GM23338 (cell line): Measurements from ENCODE around the gene TWIST2. TPM values are rescaled to one million over a fixed set of nuclear protein-coding genes. Genes with fewer than 3 reads are reported as not detected.

Experiments
- ATAC-seq: fragments of 200-7000 bp; cut with Tn5 transposase; 3 replicates; pipeline ENCODE4 v1.9.1; 2020
- DNase-seq: peaks from one replicate; pipeline ENCODE4 v3.0.0-alpha.2; 2015; ENCODE audit warnings: low spot score
- H2AFZ ChIP-seq: fragments of 200-600 bp; sonication (generic); 2 replicates; pipeline ENCODE4 v1.8.0; 2016; ENCODE audit warnings: antibody characterized with exemption, mild to moderate bottlenecking, moderate library complexity
- H3F3A ChIP-seq: fragments of 200-600 bp; sonication (generic); replicated peaks from 2 replicates; pipeline ENCODE4 v1.8.0; 2017; ENCODE audit warnings: antibody characterized with exemption, mixed run types, low read depth
- H3K27ac ChIP-seq: fragments of 200-600 bp; sonication (generic); 2 replicates; pipeline ENCODE4 v1.6.1; 2016; ENCODE audit warnings: low read depth
- H3K27me3 ChIP-seq: fragments of 200-600 bp; sonication (generic); 2 replicates; pipeline ENCODE4 v1.8.0; 2016; ENCODE audit warnings: mild to moderate bottlenecking, mixed run types, moderate library complexity; ENCODE audit not compliant: insufficient read depth
- H3K36me3 ChIP-seq: fragments of 200-600 bp; sonication (generic); 2 replicates; pipeline ENCODE4 v1.8.0; 2016; ENCODE audit warnings: mild to moderate bottlenecking; ENCODE audit not compliant: insufficient read depth
- H3K4me1 ChIP-seq: fragments of 200-600 bp; sonication (generic); 2 replicates; pipeline ENCODE4 v1.8.0; 2016; ENCODE audit warnings: mild to moderate bottlenecking, moderate library complexity; ENCODE audit not compliant: insufficient read depth
- H3K4me2 ChIP-seq: fragments of 200-600 bp; sonication (generic); 2 replicates; pipeline ENCODE4 v1.7.1; 2017; ENCODE audit warnings: mixed run types
- H3K4me3 ChIP-seq: fragments of 200-600 bp; sonication (generic); 2 replicates; pipeline ENCODE4 v1.6.1; 2016; ENCODE audit warnings: mixed run types
- H3K79me2 ChIP-seq: fragments of 200-600 bp; sonication (generic); replicated peaks from 2 replicates; pipeline ENCODE4 v1.8.0; 2017; ENCODE audit warnings: mild to moderate bottlenecking; ENCODE audit not compliant: insufficient read depth
- H3K9me2 ChIP-seq: fragments of 200-600 bp; sonication (generic); 2 replicates; pipeline ENCODE4 v1.8.0; 2017; ENCODE audit not compliant: insufficient read depth
- H4K20me1 ChIP-seq: fragments of 200-600 bp; sonication (generic); replicated peaks from 2 replicates; pipeline ENCODE4 v1.8.0; 2017; ENCODE audit warnings: mild to moderate bottlenecking; ENCODE audit not compliant: insufficient read depth
- H3K27ac Mint-ChIP-seq: 2 replicates; pipeline ENCODE4 v1.8.0; 2020; ENCODE audit warnings: inconsistent platforms, mild to moderate bottlenecking, moderate library complexity, mixed read lengths
- H3K27me3 Mint-ChIP-seq: 3 replicates; pipeline ENCODE4 v1.8.0; 2022; ENCODE audit warnings: low read depth, mild to moderate bottlenecking, moderate library complexity, mixed read lengths, inconsistent platforms; ENCODE audit not compliant: insufficient read depth, poor library complexity
- H3K36me3 Mint-ChIP-seq: 3 replicates; pipeline ENCODE4 v1.8.0; 2021; ENCODE audit warnings: low read depth, mild to moderate bottlenecking, inconsistent platforms, moderate library complexity, mixed read lengths
- H3K4me1 Mint-ChIP-seq: 3 replicates; pipeline ENCODE4 v1.8.0; 2020; ENCODE audit warnings: mild to moderate bottlenecking, inconsistent platforms, mixed read lengths
- H3K4me3 Mint-ChIP-seq: 3 replicates; pipeline ENCODE4 v1.8.0; 2021; ENCODE audit warnings: moderate library complexity, mild to moderate bottlenecking, inconsistent platforms, mixed read lengths
- H3K9me3 Mint-ChIP-seq: 3 replicates; pipeline ENCODE4 v1.8.0; 2020; ENCODE audit warnings: moderate library complexity, mild to moderate bottlenecking, inconsistent platforms, mixed read lengths
- JUNB ChIP-seq: IDR thresholded peaks from one replicate; pipeline ENCODE4 v1.6.1; 2016; ENCODE audit warnings: antibody characterized with exemption; ENCODE audit not compliant: unreplicated experiment
- STAT1 ChIP-seq: IDR thresholded peaks from one replicate; pipeline ENCODE4 v1.6.1; 2016; ENCODE audit warnings: antibody characterized with exemption; ENCODE audit not compliant: unreplicated experiment
- ZNF114 ChIP-seq: fragments of 250-450 bp; sonication (Bioruptor Pico); IDR thresholded peaks from 2 replicates; pipeline ENCODE4 v1.5.0; 2020; ENCODE audit warnings: mild to moderate bottlenecking, moderate library complexity
- polyA plus RNA-seq: library from polyadenylated mRNA; unstranded; fragments of >200 nt; fragmentation: Nextera tagmentation; extraction: Ambion mirVana; gene quantifications from 2 replicates; pipeline ENCODE4 v1.2.1, GENCODE V29; 2016
- total RNA-seq: library from RNA; depleted of rRNA; stranded (reverse); fragments of >200 nt; shearing (Covaris generic); gene quantifications from 2 replicates; pipeline ENCODE4 v1.2.3, GENCODE V29; 2014
- TF ChIP-seq, protein P1 (sequence below): IDR thresholded peaks from 2 replicates; pipeline ENCODE4 v1.6.1; 2016; ENCODE audit warnings: antibody characterized with exemption
- TF ChIP-seq, protein P2 (sequence below): IDR thresholded peaks from one replicate; pipeline ENCODE4 v1.6.1; 2018; ENCODE audit warnings: antibody characterized with exemption; ENCODE audit not compliant: unreplicated experiment
- TF ChIP-seq, protein P3 (sequence below), 2 experiments: fragments of 200-600 bp in 1 of 2; sonication (generic) in 1 of 2; conservative IDR thresholded peaks; 2 replicates each; pipeline versions ENCODE4 v1.5.1 to v1.6.1; 2016 to 2017; ENCODE audit warnings: antibody characterized with exemption in 2 of 2, low read depth in 2 of 2, mild to moderate bottlenecking in 2 of 2, moderate library complexity in 1 of 2
- TF ChIP-seq, protein P4 (sequence below): fragments of 250-450 bp; sonication (Bioruptor Pico); IDR thresholded peaks from 2 replicates; pipeline ENCODE4 v1.5.0; 2020; ENCODE audit warnings: mild to moderate bottlenecking, moderate library complexity

TWIST2 gene
- total and polyA plus RNA-seq, 2 experiments from 2014 or later, result 7.0 to 12.5 TPM

DNA sequence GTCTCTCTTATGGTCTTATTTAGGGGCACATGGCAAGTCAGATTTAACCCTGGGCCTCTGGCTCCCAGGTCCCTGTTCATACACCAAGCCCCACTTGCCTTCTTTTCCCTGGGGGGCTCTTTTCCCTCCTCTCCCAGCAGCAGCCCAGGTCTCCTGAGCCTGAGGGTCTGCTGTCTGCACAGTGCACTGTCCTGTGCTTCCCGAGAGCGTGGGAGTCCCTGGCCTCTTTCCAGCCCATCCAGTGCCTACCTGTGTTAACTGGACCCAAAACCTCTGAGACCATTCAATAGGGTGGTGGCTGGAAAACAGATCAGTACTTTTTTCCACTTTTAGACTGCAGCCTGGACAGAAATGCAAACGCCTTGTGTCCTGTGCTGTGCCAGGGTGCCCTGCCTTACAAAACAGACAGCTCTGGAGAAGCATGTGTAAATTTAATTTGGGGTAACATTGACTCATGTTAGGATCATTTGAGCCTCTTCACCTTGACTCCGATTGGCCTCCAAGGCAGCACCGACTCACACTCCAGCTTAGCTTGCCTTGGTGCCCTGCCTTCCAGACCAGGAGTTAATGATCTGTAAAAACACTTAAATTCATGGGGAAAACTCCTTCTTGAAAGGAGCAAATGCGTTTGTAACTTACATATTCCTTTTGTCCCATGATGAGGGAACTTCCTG is 34.3 kb downstream of the TWIST2 start:
- Mint-ChIP-seq H3K27me3 (peaks cover 8% of the 10 kb centered on the region), H3K36me3 (peaks cover 18% of the 10 kb centered on the region)

More for the DNA sequence above, 34.3 kb downstream of the TWIST2 start:
- Histone ChIP-seq H3K9me2 (no peaks in the 10 kb centered on the region), H3K27ac (no peak overlapping the region), H3K4me3 (no peak overlapping the region), H3K4me2 (no peak overlapping the region), H4K20me1 (no peaks in the 10 kb centered on the region), H3K79me2 (no peaks in the 10 kb centered on the region), H3K36me3 (no peaks in the 10 kb centered on the region), H3K4me1 (no peaks in the 10 kb centered on the region), H2AFZ (no peak overlapping the region), H3K27me3 (no peaks in the 10 kb centered on the region), H3F3A (no peaks in the 10 kb centered on the region)
- no peak for DNase-seq
- H3K4me3 Mint-ChIP-seq, result no peak overlapping the region
- TF ChIP-seq, protein P1, sequence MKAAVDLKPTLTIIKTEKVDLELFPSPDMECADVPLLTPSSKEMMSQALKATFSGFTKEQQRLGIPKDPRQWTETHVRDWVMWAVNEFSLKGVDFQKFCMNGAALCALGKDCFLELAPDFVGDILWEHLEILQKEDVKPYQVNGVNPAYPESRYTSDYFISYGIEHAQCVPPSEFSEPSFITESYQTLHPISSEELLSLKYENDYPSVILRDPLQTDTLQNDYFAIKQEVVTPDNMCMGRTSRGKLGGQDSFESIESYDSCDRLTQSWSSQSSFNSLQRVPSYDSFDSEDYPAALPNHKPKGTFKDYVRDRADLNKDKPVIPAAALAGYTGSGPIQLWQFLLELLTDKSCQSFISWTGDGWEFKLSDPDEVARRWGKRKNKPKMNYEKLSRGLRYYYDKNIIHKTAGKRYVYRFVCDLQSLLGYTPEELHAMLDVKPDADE, result no peak
- no peak for TF ChIP-seq JUNB
- TF ChIP-seq, protein P2, sequence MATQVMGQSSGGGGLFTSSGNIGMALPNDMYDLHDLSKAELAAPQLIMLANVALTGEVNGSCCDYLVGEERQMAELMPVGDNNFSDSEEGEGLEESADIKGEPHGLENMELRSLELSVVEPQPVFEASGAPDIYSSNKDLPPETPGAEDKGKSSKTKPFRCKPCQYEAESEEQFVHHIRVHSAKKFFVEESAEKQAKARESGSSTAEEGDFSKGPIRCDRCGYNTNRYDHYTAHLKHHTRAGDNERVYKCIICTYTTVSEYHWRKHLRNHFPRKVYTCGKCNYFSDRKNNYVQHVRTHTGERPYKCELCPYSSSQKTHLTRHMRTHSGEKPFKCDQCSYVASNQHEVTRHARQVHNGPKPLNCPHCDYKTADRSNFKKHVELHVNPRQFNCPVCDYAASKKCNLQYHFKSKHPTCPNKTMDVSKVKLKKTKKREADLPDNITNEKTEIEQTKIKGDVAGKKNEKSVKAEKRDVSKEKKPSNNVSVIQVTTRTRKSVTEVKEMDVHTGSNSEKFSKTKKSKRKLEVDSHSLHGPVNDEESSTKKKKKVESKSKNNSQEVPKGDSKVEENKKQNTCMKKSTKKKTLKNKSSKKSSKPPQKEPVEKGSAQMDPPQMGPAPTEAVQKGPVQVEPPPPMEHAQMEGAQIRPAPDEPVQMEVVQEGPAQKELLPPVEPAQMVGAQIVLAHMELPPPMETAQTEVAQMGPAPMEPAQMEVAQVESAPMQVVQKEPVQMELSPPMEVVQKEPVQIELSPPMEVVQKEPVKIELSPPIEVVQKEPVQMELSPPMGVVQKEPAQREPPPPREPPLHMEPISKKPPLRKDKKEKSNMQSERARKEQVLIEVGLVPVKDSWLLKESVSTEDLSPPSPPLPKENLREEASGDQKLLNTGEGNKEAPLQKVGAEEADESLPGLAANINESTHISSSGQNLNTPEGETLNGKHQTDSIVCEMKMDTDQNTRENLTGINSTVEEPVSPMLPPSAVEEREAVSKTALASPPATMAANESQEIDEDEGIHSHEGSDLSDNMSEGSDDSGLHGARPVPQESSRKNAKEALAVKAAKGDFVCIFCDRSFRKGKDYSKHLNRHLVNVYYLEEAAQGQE, result no peak
- no peak for TF ChIP-seq STAT1
- TF ChIP-seq ZNF114 (CRISPR knock-in tag), result no peak
- TF ChIP-seq, protein P3, sequence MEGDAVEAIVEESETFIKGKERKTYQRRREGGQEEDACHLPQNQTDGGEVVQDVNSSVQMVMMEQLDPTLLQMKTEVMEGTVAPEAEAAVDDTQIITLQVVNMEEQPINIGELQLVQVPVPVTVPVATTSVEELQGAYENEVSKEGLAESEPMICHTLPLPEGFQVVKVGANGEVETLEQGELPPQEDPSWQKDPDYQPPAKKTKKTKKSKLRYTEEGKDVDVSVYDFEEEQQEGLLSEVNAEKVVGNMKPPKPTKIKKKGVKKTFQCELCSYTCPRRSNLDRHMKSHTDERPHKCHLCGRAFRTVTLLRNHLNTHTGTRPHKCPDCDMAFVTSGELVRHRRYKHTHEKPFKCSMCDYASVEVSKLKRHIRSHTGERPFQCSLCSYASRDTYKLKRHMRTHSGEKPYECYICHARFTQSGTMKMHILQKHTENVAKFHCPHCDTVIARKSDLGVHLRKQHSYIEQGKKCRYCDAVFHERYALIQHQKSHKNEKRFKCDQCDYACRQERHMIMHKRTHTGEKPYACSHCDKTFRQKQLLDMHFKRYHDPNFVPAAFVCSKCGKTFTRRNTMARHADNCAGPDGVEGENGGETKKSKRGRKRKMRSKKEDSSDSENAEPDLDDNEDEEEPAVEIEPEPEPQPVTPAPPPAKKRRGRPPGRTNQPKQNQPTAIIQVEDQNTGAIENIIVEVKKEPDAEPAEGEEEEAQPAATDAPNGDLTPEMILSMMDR (conservative IDR thresholded peaks at IDR 0.05; ENCODE audit: low read depth in 2 of 2), result no peak
- TF ChIP-seq, protein P4, sequence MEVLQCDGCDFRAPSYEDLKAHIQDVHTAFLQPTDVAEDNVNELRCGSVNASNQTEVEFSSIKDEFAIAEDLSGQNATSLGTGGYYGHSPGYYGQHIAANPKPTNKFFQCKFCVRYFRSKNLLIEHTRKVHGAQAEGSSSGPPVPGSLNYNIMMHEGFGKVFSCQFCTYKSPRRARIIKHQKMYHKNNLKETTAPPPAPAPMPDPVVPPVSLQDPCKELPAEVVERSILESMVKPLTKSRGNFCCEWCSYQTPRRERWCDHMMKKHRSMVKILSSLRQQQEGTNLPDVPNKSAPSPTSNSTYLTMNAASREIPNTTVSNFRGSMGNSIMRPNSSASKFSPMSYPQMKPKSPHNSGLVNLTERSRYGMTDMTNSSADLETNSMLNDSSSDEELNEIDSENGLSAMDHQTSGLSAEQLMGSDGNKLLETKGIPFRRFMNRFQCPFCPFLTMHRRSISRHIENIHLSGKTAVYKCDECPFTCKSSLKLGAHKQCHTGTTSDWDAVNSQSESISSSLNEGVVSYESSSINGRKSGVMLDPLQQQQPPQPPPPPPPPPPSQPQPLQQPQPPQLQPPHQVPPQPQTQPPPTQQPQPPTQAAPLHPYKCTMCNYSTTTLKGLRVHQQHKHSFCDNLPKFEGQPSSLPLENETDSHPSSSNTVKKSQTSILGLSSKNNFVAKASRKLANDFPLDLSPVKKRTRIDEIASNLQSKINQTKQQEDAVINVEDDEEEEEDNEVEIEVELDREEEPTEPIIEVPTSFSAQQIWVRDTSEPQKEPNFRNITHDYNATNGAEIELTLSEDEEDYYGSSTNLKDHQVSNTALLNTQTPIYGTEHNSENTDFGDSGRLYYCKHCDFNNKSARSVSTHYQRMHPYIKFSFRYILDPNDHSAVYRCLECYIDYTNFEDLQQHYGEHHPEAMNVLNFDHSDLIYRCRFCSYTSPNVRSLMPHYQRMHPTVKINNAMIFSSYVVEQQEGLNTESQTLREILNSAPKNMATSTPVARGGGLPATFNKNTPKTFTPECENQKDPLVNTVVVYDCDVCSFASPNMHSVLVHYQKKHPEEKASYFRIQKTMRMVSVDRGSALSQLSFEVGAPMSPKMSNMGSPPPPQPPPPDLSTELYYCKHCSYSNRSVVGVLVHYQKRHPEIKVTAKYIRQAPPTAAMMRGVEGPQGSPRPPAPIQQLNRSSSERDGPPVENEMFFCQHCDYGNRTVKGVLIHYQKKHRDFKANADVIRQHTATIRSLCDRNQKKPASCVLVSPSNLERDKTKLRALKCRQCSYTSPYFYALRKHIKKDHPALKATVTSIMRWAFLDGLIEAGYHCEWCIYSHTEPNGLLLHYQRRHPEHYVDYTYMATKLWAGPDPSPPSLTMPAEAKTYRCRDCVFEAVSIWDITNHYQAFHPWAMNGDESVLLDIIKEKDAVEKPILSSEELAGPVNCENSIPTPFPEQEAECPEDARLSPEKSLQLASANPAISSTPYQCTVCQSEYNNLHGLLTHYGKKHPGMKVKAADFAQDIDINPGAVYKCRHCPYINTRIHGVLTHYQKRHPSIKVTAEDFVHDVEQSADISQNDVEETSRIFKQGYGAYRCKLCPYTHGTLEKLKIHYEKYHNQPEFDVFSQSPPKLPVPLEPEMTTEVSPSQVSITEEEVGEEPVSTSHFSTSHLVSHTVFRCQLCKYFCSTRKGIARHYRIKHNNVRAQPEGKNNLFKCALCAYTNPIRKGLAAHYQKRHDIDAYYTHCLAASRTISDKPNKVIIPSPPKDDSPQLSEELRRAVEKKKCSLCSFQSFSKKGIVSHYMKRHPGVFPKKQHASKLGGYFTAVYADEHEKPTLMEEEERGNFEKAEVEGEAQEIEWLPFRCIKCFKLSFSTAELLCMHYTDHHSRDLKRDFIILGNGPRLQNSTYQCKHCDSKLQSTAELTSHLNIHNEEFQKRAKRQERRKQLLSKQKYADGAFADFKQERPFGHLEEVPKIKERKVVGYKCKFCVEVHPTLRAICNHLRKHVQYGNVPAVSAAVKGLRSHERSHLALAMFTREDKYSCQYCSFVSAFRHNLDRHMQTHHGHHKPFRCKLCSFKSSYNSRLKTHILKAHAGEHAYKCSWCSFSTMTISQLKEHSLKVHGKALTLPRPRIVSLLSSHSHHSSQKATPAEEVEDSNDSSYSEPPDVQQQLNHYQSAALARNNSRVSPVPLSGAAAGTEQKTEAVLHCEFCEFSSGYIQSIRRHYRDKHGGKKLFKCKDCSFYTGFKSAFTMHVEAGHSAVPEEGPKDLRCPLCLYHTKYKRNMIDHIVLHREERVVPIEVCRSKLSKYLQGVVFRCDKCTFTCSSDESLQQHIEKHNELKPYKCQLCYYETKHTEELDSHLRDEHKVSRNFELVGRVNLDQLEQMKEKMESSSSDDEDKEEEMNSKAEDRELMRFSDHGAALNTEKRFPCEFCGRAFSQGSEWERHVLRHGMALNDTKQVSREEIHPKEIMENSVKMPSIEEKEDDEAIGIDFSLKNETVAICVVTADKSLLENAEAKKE, result no peak
- peaks cover 5% of the 10 kb centered on the region; the same call in 1 of the 3 replicates for H3K4me1 Mint-ChIP-seq
- no peak overlapping the region for H3K27ac Mint-ChIP-seq
- no peak for ATAC-seq
- peaks cover 49% of the 10 kb centered on the region for H3K9me3 Mint-ChIP-seq
